Stimulated activated CD4-positive, alpha-beta T cell treated with anti-CD3 and anti-CD28 coated beads, Interleukin-4, amount 100 ng/mL, for 4 hours (primary cell): ENCODE data around the gene P2RX3.

Source experiments
- DNase-seq, 2 experiments: peaks; one replicate each; pipeline ENCODE4 v3.0.0-alpha.2; 2020

The P2RX3 gene

GRCh38 chr11:57376095-57377090, 38.2 kb downstream of the P2RX3 start:
- DNase-seq: no peak

- DNase-seq: no peak
Measured at GRCh38 chr11:57377107-57377506, 39.0 kb downstream of the P2RX3 start.

- DNase-seq: no peak
Measured at GRCh38 chr11:57378186-57378585, 40.0 kb downstream of the P2RX3 start.

GRCh38 chr11:57379732-57380131, 41.6 kb downstream of the P2RX3 start:
- no peak for DNase-seq

GRCh38 chr11:57380975-57381374, 42.8 kb downstream of the P2RX3 start, which contains the start of gene PRG3:
Gene PRG3, minus strand, starts transcription at chr11:57381150. Its CDS starts 442 bp downstream, at chr11:57380708.
- no peak for DNase-seq

GRCh38 chr11:57386178-57386940, 48.2 kb downstream of the P2RX3 start:
- no peak for DNase-seq

GRCh38 chr11:57387289-57388030, 49.3 kb downstream of the P2RX3 start:
- no peak for DNase-seq

- DNase-seq: no peak
Measured at GRCh38 chr11:57390535-57390934, 52.4 kb downstream of the P2RX3 start, which contains the start of gene PRG2. Gene PRG2, minus strand, starts transcription at chr11:57390650. Its CDS starts 706 bp downstream, at chr11:57389944.

- no peak for DNase-seq
Measured at GRCh38 chr11:57391111-57391510, 53.0 kb downstream of the P2RX3 start.

GRCh38 chr11:57391539-57391938, 53.4 kb downstream of the P2RX3 start:
- DNase-seq: no peak

GRCh38 chr11:57392066-57392762, 54.1 kb downstream of the P2RX3 start:
- no peak for DNase-seq

GRCh38 chr11:57392763-57393105, 54.6 kb downstream of the P2RX3 start:
- no peak for DNase-seq

- no peak for DNase-seq
Measured at GRCh38 chr11:57394203-57394965, 56.2 kb downstream of the P2RX3 start.

- DNase-seq: no peak
Measured at GRCh38 chr11:57395905-57396623, 57.9 kb downstream of the P2RX3 start.

GRCh38 chr11:57396744-57397143, 58.6 kb downstream of the P2RX3 start:
- no peak for DNase-seq

GRCh38 chr11:57397394-57397990, 59.3 kb downstream of the P2RX3 start:
- DNase-seq: no peak

GRCh38 chr11:57399221-57399620, 61.1 kb downstream of the P2RX3 start:
- DNase-seq: no peak

GRCh38 chr11:57399972-57400578, 61.9 kb downstream of the P2RX3 start:
- no peak for DNase-seq

- no peak for DNase-seq
Measured at GRCh38 chr11:57402188-57403002, 64.2 kb downstream of the P2RX3 start.
